Psoas muscle (tissue), 8 donors: ENCODE data around the gene KCND3. TPM values are rescaled to one million over a fixed set of nuclear protein-coding genes. Genes with fewer than 3 reads are reported as not detected.
A peak's percentile ranks its signal among the peaks of the same experiment; 100 is the strongest.

Experiments
- ATAC-seq, 4 donors: fragments of 200-7000 bp; cut with Tn5 transposase; one replicate each; pipeline ENCODE4 v1.9.1; 2020; ENCODE audit warnings: moderate library complexity in 3 of 4, mild to moderate bottlenecking in 2 of 4
- DNase-seq, 2 donors: peaks; one replicate each; pipeline ENCODE4 v3.0.0-alpha.2; 2020
- H3K27ac ChIP-seq: fragments of 200-600 bp; one replicate; pipeline ENCODE4 v1.8.0; 2022
- H3K27me3 ChIP-seq, 3 donors: fragments of 200-600 bp in 1 of 3; one replicate each; pipeline versions ENCODE4 v1.6.1 to v1.8.0; 2013 to 2022; ENCODE audit warnings: low read length in 2 of 3, mild to moderate bottlenecking in 2 of 3, moderate library complexity in 1 of 3; ENCODE audit not compliant: insufficient read depth in 3 of 3
- H3K36me3 ChIP-seq, 2 donors: fragments of 200-600 bp in 1 of 2; one replicate each; pipeline versions ENCODE4 v1.6.1 to v1.8.0; 2013 to 2022; ENCODE audit warnings: low read depth in 1 of 2, mild to moderate bottlenecking in 1 of 2, moderate library complexity in 1 of 2; ENCODE audit not compliant: insufficient read depth in 1 of 2
- H3K4me1 ChIP-seq: fragments of 200-600 bp; one replicate; pipeline ENCODE4 v1.8.0; 2022
- H3K4me3 ChIP-seq: fragments of 200-600 bp; one replicate; pipeline ENCODE4 v1.8.0; 2022; ENCODE audit warnings: mild to moderate bottlenecking
- H3K9me3 ChIP-seq: fragments of 200-600 bp; one replicate; pipeline ENCODE4 v1.8.0; 2022
- CTCF ChIP-seq: fragments of 200-600 bp; IDR thresholded peaks from one replicate; pipeline ENCODE4 v1.8.0; 2022; ENCODE audit warnings: antibody characterized with exemption
- WGBS, 3 donors: extraction: QIAGEN DNeasy Blood & Tissue Kit; methylation state at CpG; one replicate each; pipeline versions ENCODE4 v1.1.6 to v1.1.7; 2013; 5-methylcytosine and 5-hydroxymethylcytosine counted together
- intact Hi-C, 2 donors: fragments of 100-400 bp; cut with DNase I; formaldehyde crosslinking; loops; one replicate each; pipeline versions ENCODE4 v1.11.0 to v1.14.2; 2022
- polyA plus RNA-seq, 3 donors: library from polyadenylated mRNA; stranded (reverse); fragments of 200-250 nt; gene quantifications; one replicate each; pipeline ENCODE4 v1.2.3, GENCODE V29; 2013
- total RNA-seq, 4 donors: library from RNA; stranded (reverse); fragmentation: NEBNext Ultra II Directional in 2 of 4; extraction: Animal tissue kit (Norgen Biotek cat#: 25700) in 2 of 4; gene quantifications; one replicate each; pipeline versions ENCODE4 v1.2.1 to v1.2.4, GENCODE V29; 2021 to 2023
- donor health status: healthy with polysubstance abuse.
- donor health status: DM: no; HTN: no; CAD: no; lungs with moderate emphysema.
- donor health status: Bipolar disorder and iron deficiency.
- donor health status: healthy.
- donor health status: DM: yes; HTN: yes; CAD: no.
- donor health status: DM: no; HTN: no; CAD: no.
- donor health status: DM: no; HTN: no; CAD: no.
- donor health status: DM: yes; HTN: yes; CAD: no.

The KCND3 gene
- total and polyA plus RNA-seq, 7 donors: 0.53 to 4.1 (median 1.3) TPM

GRCh38 chr1:111792249-111792648 lies 197.2 kb downstream of the KCND3 start:
- TF ChIP-seq CTCF: no peak
- no peaks in the 10 kb centered on the region for H3K27me3 ChIP-seq
- DNase-seq (no peak), ATAC-seq (no peak)
- H3K9me3 ChIP-seq: no peaks in the 10 kb centered on the region
- H3K27ac ChIP-seq: no peak overlapping the region
- no peaks in the 10 kb centered on the region for H3K36me3 ChIP-seq
- H3K4me3 ChIP-seq: no peak overlapping the region
- 46 to 61% (median 58%) methylated on average over 5 of the region's 5 CpGs for WGBS, 3 donors
- no peaks in the 10 kb centered on the region for H3K4me1 ChIP-seq
- intact Hi-C loops: loop anchor here in 1 of 2 donors (10.0 kb wide), 1 partner anchor 543 kb away; no protein-coding TSS in a partner anchor

GRCh38 chr1:111791776-111792175 lies 197.7 kb downstream of the KCND3 start:
- intact Hi-C loops: loop anchor here in 1 of 2 donors (10.0 kb wide), 1 partner anchor 543 kb away; no protein-coding TSS in a partner anchor
- Histone ChIP-seq H3K4me3 (no peak overlapping the region), H3K36me3 (no peaks in the 10 kb centered on the region), H3K9me3 (no peaks in the 10 kb centered on the region), H3K4me1 (no peaks in the 10 kb centered on the region), H3K27ac (no peak overlapping the region), H3K27me3 (no peaks in the 10 kb centered on the region)
- 78 to 84% (median 82%) methylated on average over 6 of the region's 6 CpGs for WGBS, 3 donors
- no peak for TF ChIP-seq CTCF
- DNase-seq: no peak
- no peak for ATAC-seq

GRCh38 chr1:111789666-111790316 lies 199.7 kb downstream of the KCND3 start:
- Histone ChIP-seq H3K9me3 (no peaks in the 10 kb centered on the region), H3K4me1 (no peaks in the 10 kb centered on the region), H3K36me3 (no peaks in the 10 kb centered on the region), H3K27me3 (no peaks in the 10 kb centered on the region), H3K4me3 (no peak overlapping the region), H3K27ac (no peak overlapping the region)
- intact Hi-C loops: loop anchor here (10.0 kb wide), 2 partner anchors 545 to 575 kb away; no protein-coding TSS in a partner anchor
- peak in 2 of 4 donors; percentile 55 to 77 for ATAC-seq
- DNase-seq: no peak
- peak; percentile 25 for TF ChIP-seq CTCF
- 81 to 92% (median 84%) methylated on average over 2 of the region's 2 CpGs for WGBS, 3 donors

- WGBS, 3 donors: 48 to 62% (median 50%) methylated on average over 5 of the region's 5 CpGs
- H3K4me3 ChIP-seq: no peak overlapping the region
- peak in 2 of 4 donors; percentile 36 to 57 for ATAC-seq
Measured at GRCh38 chr1:111789142-111789541, 200.3 kb downstream of the KCND3 start.

More at GRCh38 chr1:111789142-111789541, 200.3 kb downstream of the KCND3 start:
- no peaks in the 10 kb centered on the region for H3K4me1 ChIP-seq
- no peaks in the 10 kb centered on the region for H3K27me3 ChIP-seq
- no peak overlapping the region for H3K27ac ChIP-seq
- DNase-seq: no peak
- TF ChIP-seq CTCF: no peak
- H3K9me3 ChIP-seq: no peaks in the 10 kb centered on the region
- intact Hi-C loops: loop anchor here in 1 of 2 donors (10.0 kb wide), 1 partner anchor 576 kb away; no protein-coding TSS in a partner anchor
- no peaks in the 10 kb centered on the region for H3K36me3 ChIP-seq
